Measurements from ENCODE around the gene ATP6V0E2. TPM values are rescaled to one million over a fixed set of nuclear protein-coding genes. Genes with fewer than 3 reads are reported as not detected.

The ATP6V0E2 gene
- total RNA-seq, 1 experiment from 2014 or later = 35.6 TPM

DNA sequence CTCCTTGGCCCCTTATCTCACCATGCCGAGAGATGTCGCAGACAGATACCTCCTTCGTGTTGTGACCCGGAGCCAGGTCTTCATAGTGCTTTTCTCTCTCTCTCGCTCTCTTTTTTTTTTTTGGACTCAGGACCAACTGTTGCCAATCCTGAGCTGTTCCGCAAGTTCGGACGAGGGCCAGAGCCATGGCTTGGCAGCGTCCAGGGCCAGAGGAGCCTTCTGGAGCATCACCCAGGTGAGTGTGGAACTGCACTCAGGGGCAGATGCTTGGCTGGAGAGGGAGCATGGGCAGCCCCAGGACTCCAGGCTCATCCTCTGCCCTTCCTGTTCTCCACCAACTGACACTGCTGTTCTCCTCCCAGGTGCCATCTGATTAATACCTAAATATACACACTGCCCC lies 27.7 kb upstream of the ATP6V0E2 start:
- H2AFZ ChIP-seq = no peak overlapping the region
- H3K4me3 ChIP-seq = no peak overlapping the region
- H3K36me3 ChIP-seq (ENCODE audit: low read depth) = no peaks in the 10 kb centered on the region
- no peak overlapping the region for H3K4me2 ChIP-seq
- H3F3A ChIP-seq (ENCODE audit: insufficient read depth, low read depth) = no peaks in the 10 kb centered on the region
- ChIA-PET CTCF (interaction anchor here (0.6 kb wide), 1 partner anchor 608 kb away, joined by 3 read pairs; no protein-coding TSS in a partner anchor), POLR2A (ENCODE audit: unreplicated experiment) (no interaction called here)
- no peaks in the 10 kb centered on the region for H4K20me1 ChIP-seq (ENCODE audit: insufficient read depth)
- H3K79me2 ChIP-seq (ENCODE audit: low read depth) = no peaks in the 10 kb centered on the region
- DNase-seq = no peak
- TF ChIP-seq, protein P1, sequence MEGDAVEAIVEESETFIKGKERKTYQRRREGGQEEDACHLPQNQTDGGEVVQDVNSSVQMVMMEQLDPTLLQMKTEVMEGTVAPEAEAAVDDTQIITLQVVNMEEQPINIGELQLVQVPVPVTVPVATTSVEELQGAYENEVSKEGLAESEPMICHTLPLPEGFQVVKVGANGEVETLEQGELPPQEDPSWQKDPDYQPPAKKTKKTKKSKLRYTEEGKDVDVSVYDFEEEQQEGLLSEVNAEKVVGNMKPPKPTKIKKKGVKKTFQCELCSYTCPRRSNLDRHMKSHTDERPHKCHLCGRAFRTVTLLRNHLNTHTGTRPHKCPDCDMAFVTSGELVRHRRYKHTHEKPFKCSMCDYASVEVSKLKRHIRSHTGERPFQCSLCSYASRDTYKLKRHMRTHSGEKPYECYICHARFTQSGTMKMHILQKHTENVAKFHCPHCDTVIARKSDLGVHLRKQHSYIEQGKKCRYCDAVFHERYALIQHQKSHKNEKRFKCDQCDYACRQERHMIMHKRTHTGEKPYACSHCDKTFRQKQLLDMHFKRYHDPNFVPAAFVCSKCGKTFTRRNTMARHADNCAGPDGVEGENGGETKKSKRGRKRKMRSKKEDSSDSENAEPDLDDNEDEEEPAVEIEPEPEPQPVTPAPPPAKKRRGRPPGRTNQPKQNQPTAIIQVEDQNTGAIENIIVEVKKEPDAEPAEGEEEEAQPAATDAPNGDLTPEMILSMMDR (conservative IDR thresholded peaks at IDR 0.05) = no peak
- TF ChIP-seq EZH2 (IDR thresholded peaks at IDR 0.05; ENCODE audit: low read depth) = no peak
- no peaks in the 10 kb centered on the region for H3K9me2 ChIP-seq (ENCODE audit: insufficient read depth)
- no peaks in the 10 kb centered on the region for H3K27me3 ChIP-seq (ENCODE audit: insufficient read depth, low read depth)
- intact Hi-C loops (cut with micrococcal nuclease; ENCODE audit: unreplicated experiment) = no loop called here
- H3K27ac ChIP-seq = no peak overlapping the region
- no peaks in the 10 kb centered on the region for H3K9me3 ChIP-seq (ENCODE audit: insufficient read depth, low read depth)
- no TSS peak for BruUV-seq (replicated peaks)
- no peaks in the 10 kb centered on the region for H3K4me1 ChIP-seq (replicated peaks; ENCODE audit: insufficient read depth)

DNA sequence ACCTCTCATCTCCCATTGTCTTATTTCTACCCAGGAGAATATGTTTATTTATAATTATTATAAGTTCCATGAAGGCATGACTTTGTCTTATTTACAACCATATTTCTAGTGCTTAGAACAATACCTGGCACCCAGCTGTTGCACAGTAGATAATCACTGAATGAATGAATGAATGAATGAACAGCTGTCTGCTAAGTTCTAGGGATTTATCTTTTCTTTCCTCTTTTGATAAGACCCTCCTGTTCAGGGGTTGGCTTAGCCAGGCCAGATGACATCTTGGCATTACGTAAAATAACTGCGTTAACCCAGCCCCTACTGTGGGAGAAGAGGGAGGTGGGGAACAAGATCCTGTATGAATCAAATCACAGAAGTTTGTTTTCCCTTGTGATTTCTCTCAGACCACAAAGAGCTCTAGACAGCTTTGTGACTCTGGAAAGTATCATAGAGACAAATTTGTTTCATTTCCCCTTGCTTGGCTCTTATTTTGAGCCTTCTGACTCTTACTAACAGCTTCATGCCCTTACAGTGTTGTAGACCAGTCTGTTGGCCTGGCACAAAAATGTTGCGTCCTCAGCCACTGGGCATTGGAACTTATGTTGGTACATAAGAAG lies 27.2 kb upstream of the ATP6V0E2 start:
- POLR2A ChIA-PET (ENCODE audit: unreplicated experiment) = interaction anchor here (0.6 to 0.9 kb wide), 2 partner anchors 8 to 9 kb away, joined by 3 to 4 read pairs; partner anchors contain the start of gene ZNF862
- DNase-seq = no peak

DNA sequence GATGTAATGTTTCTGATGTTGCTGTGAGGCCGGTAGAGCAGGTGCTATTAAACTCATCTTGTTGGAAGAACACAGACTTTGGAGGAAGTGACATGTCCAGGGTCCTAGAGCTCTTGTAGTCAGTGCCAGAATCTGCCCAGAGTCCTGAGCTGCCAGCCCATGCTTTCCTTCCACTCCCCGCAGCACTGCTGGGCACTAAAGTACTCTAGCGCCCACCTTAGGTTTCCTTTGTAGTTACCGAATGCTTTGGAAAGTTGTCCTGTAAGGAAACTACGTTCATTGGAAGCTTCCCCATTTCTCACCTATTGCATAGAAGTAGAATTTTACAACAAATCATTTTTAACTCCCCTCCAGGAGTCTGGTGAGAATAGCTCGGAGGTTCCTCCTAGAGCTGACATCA lies 24.6 kb upstream of the ATP6V0E2 start:
- BruUV-seq (replicated peaks) = no TSS peak
- Histone ChIP-seq H3K36me3 (ENCODE audit: low read depth) (no peaks in the 10 kb centered on the region), H3K27ac (no peak overlapping the region), H3K4me3 (no peak overlapping the region), H3K27me3 (ENCODE audit: insufficient read depth, low read depth) (no peaks in the 10 kb centered on the region), H2AFZ (no peak overlapping the region), H3K4me2 (no peak overlapping the region), H3F3A (ENCODE audit: insufficient read depth, low read depth) (no peaks in the 10 kb centered on the region), H3K9me3 (ENCODE audit: insufficient read depth, low read depth) (no peaks in the 10 kb centered on the region), H3K4me1 (replicated peaks; ENCODE audit: insufficient read depth) (peaks cover 3% of the 10 kb centered on the region), H3K9me2 (ENCODE audit: insufficient read depth) (no peaks in the 10 kb centered on the region), H3K79me2 (ENCODE audit: low read depth) (no peaks in the 10 kb centered on the region), H4K20me1 (ENCODE audit: insufficient read depth) (no peaks in the 10 kb centered on the region)
- ChIA-PET POLR2A (ENCODE audit: unreplicated experiment) (no interaction called here), CTCF (no interaction called here)
- DNase-seq = no peak
- no peak for TF ChIP-seq EZH2 (IDR thresholded peaks at IDR 0.05; ENCODE audit: low read depth)
- TF ChIP-seq, protein P1 (conservative IDR thresholded peaks at IDR 0.05) = no peak
- intact Hi-C loops (cut with micrococcal nuclease; ENCODE audit: unreplicated experiment) = no loop called here

More for the DNA sequence above, 27.2 kb upstream of the ATP6V0E2 start:
- Histone ChIP-seq H3K79me2 (ENCODE audit: low read depth) (no peaks in the 10 kb centered on the region), H3F3A (ENCODE audit: insufficient read depth, low read depth) (no peaks in the 10 kb centered on the region), H3K4me3 (no peak overlapping the region), H3K27ac (no peak overlapping the region), H3K36me3 (ENCODE audit: low read depth) (no peaks in the 10 kb centered on the region), H3K4me1 (replicated peaks; ENCODE audit: insufficient read depth) (no peaks in the 10 kb centered on the region), H3K27me3 (ENCODE audit: insufficient read depth, low read depth) (no peaks in the 10 kb centered on the region), H3K9me3 (ENCODE audit: insufficient read depth, low read depth) (no peaks in the 10 kb centered on the region), H2AFZ (no peak overlapping the region), H3K9me2 (ENCODE audit: insufficient read depth) (no peaks in the 10 kb centered on the region), H3K4me2 (no peak overlapping the region), H4K20me1 (ENCODE audit: insufficient read depth) (no peaks in the 10 kb centered on the region)
- CTCF ChIA-PET = interaction anchor here (0.6 to 1.0 kb wide), 2 partner anchors 91 to 608 kb away, joined by 3 to 4 read pairs; no protein-coding TSS in a partner anchor
- TF ChIP-seq, protein P1 (conservative IDR thresholded peaks at IDR 0.05) = no peak
- TF ChIP-seq EZH2 (IDR thresholded peaks at IDR 0.05; ENCODE audit: low read depth) = no peak
- no TSS peak for BruUV-seq (replicated peaks)
- intact Hi-C loops (cut with micrococcal nuclease; ENCODE audit: unreplicated experiment) = no loop called here
